ENCODE results near the gene TMEM52B. TPM values are rescaled to one million over a fixed set of nuclear protein-coding genes. Genes with fewer than 3 reads are reported as not detected.
A peak's percentile ranks its signal among the peaks of the same experiment; 100 is the strongest.
"Not testable (repeated sequence)": the region's sequence is repeated elsewhere in the genome, so short reads cannot be mapped to it uniquely, and the experiment has no call there.

TMEM52B gene
- polyA plus RNA-seq, 1 donor, result 0.09 TPM

- no peak for DNase-seq (ENCODE audit: low read depth)
Observed at GRCh38 chr12:10171973-10172728, 6.7 kb upstream of the TMEM52B start, which contains the start of gene OLR1. TSS of gene OLR1 (minus strand) at chr12:10172132. CDS start at chr12:10172077, 55 bp downstream.

GRCh38 chr12:10174986-10175614 is 3.7 kb upstream of the TMEM52B start:
- DNase-seq (ENCODE audit: low read depth), result no peak

GRCh38 chr12:10175846-10176636 is 2.8 kb upstream of the TMEM52B start:
- DNase-seq (ENCODE audit: low read depth), result no peak

- DNase-seq (ENCODE audit: low read depth), result no peak
Observed at GRCh38 chr12:10179776-10180181, 947 bp downstream of the TMEM52B start.

GRCh38 chr12:10182354-10183049 is 3.7 kb downstream of the TMEM52B start:
- no peak for DNase-seq (ENCODE audit: low read depth)

GRCh38 chr12:10184261-10184843 is 5.5 kb downstream of the TMEM52B start:
- DNase-seq (ENCODE audit: low read depth), result no peak

GRCh38 chr12:10186299-10186698 is 7.5 kb downstream of the TMEM52B start:
- peak; percentile 14 for DNase-seq (ENCODE audit: low read depth)

GRCh38 chr12:10186958-10187357 is 8.1 kb downstream of the TMEM52B start:
- DNase-seq (ENCODE audit: low read depth), result not testable (repeated sequence)

GRCh38 chr12:10189653-10190052 is 10.8 kb downstream of the TMEM52B start:
- no peak for DNase-seq (ENCODE audit: low read depth)

- DNase-seq (ENCODE audit: low read depth), result no peak
Observed at GRCh38 chr12:10190558-10191388, 11.9 kb downstream of the TMEM52B start.

GRCh38 chr12:10191865-10192264 is 13.0 kb downstream of the TMEM52B start:
- no peak for DNase-seq (ENCODE audit: low read depth)

- no peak for DNase-seq (ENCODE audit: low read depth)
Observed at GRCh38 chr12:10194160-10194670, 15.4 kb downstream of the TMEM52B start.

GRCh38 chr12:10196210-10196609 is 17.4 kb downstream of the TMEM52B start:
- no peak for DNase-seq (ENCODE audit: low read depth)

- DNase-seq (ENCODE audit: low read depth), result no peak
Observed at GRCh38 chr12:10197879-10198278, 19.0 kb downstream of the TMEM52B start.

- DNase-seq (ENCODE audit: low read depth), result not testable (repeated sequence)
Observed at GRCh38 chr12:10204495-10204894, 25.7 kb downstream of the TMEM52B start.

GRCh38 chr12:10205220-10205807 is 26.5 kb downstream of the TMEM52B start:
- no peak for DNase-seq (ENCODE audit: low read depth)

- no peak for DNase-seq (ENCODE audit: low read depth)
Observed at GRCh38 chr12:10207136-10207535, 28.3 kb downstream of the TMEM52B start.

GRCh38 chr12:10210225-10210624 is 31.4 kb downstream of the TMEM52B start:
- DNase-seq (ENCODE audit: low read depth), result no peak

GRCh38 chr12:10211101-10211939 is 32.5 kb downstream of the TMEM52B start:
- no peak for DNase-seq (ENCODE audit: low read depth)
